GM12873 (cell line): ENCODE data around the gene MGLL.

ENCODE experiments used
- CTCF ChIP-seq: IDR thresholded peaks from 2 replicates; pipeline ENCODE4 v1.5.1; 2012; ENCODE audit warnings: low read depth, mild to moderate bottlenecking, moderate library complexity, low read length, control low read depth; ENCODE audit not compliant: insufficient read depth; ENCODE audit errors: missing control alignments

MGLL gene

GRCh38 chr3:127689266-127689860 is 133.0 kb downstream of the MGLL start:
- no peak for TF ChIP-seq CTCF

GRCh38 chr3:127688416-127689265 is 133.7 kb downstream of the MGLL start:
- TF ChIP-seq CTCF = no peak

- TF ChIP-seq CTCF = no peak
These were observed 134.3 kb downstream of the MGLL start for GRCh38 chr3:127688022-127688415.

- TF ChIP-seq CTCF = no peak
These were observed 135.0 kb downstream of the MGLL start for GRCh38 chr3:127687228-127687737.

- no peak for TF ChIP-seq CTCF
These were observed 135.8 kb downstream of the MGLL start for GRCh38 chr3:127686512-127686894.

GRCh38 chr3:127685708-127686511 is 136.4 kb downstream of the MGLL start:
- no peak for TF ChIP-seq CTCF

GRCh38 chr3:127684871-127685707 is 137.2 kb downstream of the MGLL start:
- TF ChIP-seq CTCF = no peak
